Ovary (tissue), 9 donors: Measurements from ENCODE around the gene STXBP4. TPM values are rescaled to one million over a fixed set of nuclear protein-coding genes. Genes with fewer than 3 reads are reported as not detected.

Experiments used
- DNase-seq, 5 donors: peaks; one replicate each; pipeline ENCODE4 v3.0.0-alpha.2; 2019 to 2020
- H3K27ac ChIP-seq, 2 donors: fragments of 200-600 bp; one replicate each; pipeline versions ENCODE4 v1.5.1 to v1.8.0; 2019 to 2022
- H3K27me3 ChIP-seq: fragments of 200-600 bp; one replicate; pipeline ENCODE4 v1.8.0; 2022
- H3K36me3 ChIP-seq: fragments of 200-600 bp; sonication (generic); one replicate; pipeline ENCODE4 v1.5.1; 2019
- H3K4me1 ChIP-seq: one replicate; pipeline ENCODE4 v1.8.1; 2013; ENCODE audit warnings: mild to moderate bottlenecking, moderate library complexity; ENCODE audit not compliant: insufficient read depth
- H3K4me3 ChIP-seq: fragments of 200-600 bp; sonication (generic); one replicate; pipeline ENCODE4 v1.5.1; 2017
- H3K9me3 ChIP-seq, 2 donors: fragments of 200-600 bp in 1 of 2; sonication (generic) in 1 of 2; one replicate each; pipeline versions ENCODE4 v1.5.1 to v1.8.1; 2013 to 2019; ENCODE audit warnings: mild to moderate bottlenecking in 1 of 2, moderate library complexity in 1 of 2
- CTCF ChIP-seq, 3 donors: fragments of 450-650 bp in 2 of 3; fragments of 200-600 bp in 1 of 3; IDR thresholded peaks; one replicate each; pipeline versions ENCODE4 v1.5.1 to v1.8.0; 2016 to 2022; ENCODE audit warnings: antibody characterized with exemption in 3 of 3, mild to moderate bottlenecking in 1 of 3
- EP300 ChIP-seq: sonication (generic); formaldehyde crosslinking; IDR thresholded peaks from one replicate; pipeline ENCODE4 v1.6.1; 2017; ENCODE audit warnings: antibody characterized with exemption
- POLR2A ChIP-seq: fragments of 450-650 bp; IDR thresholded peaks from one replicate; pipeline ENCODE4 v1.6.1; 2017; ENCODE audit warnings: antibody characterized with exemption, mild to moderate bottlenecking, moderate library complexity
- WGBS, 3 donors: extraction: QIAGEN DNeasy Blood & Tissue Kit in 1 of 3; methylation state at CpG; one replicate each; pipeline versions ENCODE4 v1.1.5 to v1.1.7; 2013 to 2017; 5-methylcytosine and 5-hydroxymethylcytosine counted together
- intact Hi-C, 4 donors: fragments of 100-400 bp; cut with DNase I; formaldehyde crosslinking; loops; one replicate each; pipeline versions ENCODE4 v1.11.0 to v1.15.1; 2022 to 2023
- polyA plus RNA-seq, 2 donors: library from polyadenylated mRNA; stranded (reverse); fragments of 200-250 nt in 1 of 2; fragments of 350-450 nt in 1 of 2; fragmentation: Illumina TruSeq in 1 of 2; extraction: RNeasy Lipid Tissue Mini Kit (QIAGEN cat#74804) in 1 of 2; gene quantifications; one replicate each; pipeline ENCODE4 v1.2.3, GENCODE V29; 2013 to 2014
- total RNA-seq, 7 donors: library from RNA; depleted of rRNA in 2 of 7; stranded (reverse); fragments of >200 nt in 2 of 7; fragmentation: NEBNext Ultra II Directional in 3 of 7; extraction: Animal tissue kit (Norgen Biotek cat#: 25700) in 3 of 7; gene quantifications; one replicate each; pipeline versions ENCODE4 v1.1.0 to v1.2.4, GENCODE V29; 2016 to 2023
- donor health status: DM: no; HTN: no; CAD: no; lungs with moderate emphysema.
- donor health status: DM: no; HTN: no; CAD: no.
- donor health status: Bipolar disorder and iron deficiency.
- donor health status: DM: yes; HTN: yes; CAD: no.
- donor health status: DM: no; HTN: no; CAD: no.
- donor health status: DM: yes; HTN: yes; CAD: no.

The STXBP4 gene
- total and polyA plus RNA-seq, 9 donors: 2.4 to 63.1 (median 16.5) TPM

GRCh38 chr17:55063885-55064874 lies 95.6 kb downstream of the STXBP4 start:
- Histone ChIP-seq H3K9me3 (no peaks in the 10 kb centered on the region), H3K4me3 (no peak overlapping the region), H3K27me3 (no peaks in the 10 kb centered on the region), H3K36me3 (no peaks in the 10 kb centered on the region), H3K4me1 (no peaks in the 10 kb centered on the region), H3K27ac (no peak overlapping the region)
- 92 to 94% (median 93%) methylated on average over 16 of the region's 16 CpGs for WGBS, 3 donors
- no peak for DNase-seq
- intact Hi-C loops: no loop called here
- TF ChIP-seq POLR2A (no peak), CTCF (IDR thresholded peaks at IDR 0.05) (no peak), EP300 (no peak)

- H3K27me3 ChIP-seq: no peaks in the 10 kb centered on the region
- WGBS, 3 donors: 31 to 34% (median 34%) methylated on average over 1 of the region's 1 CpG
- no peak for DNase-seq
- H3K4me3 ChIP-seq: no peak overlapping the region
- no peaks in the 10 kb centered on the region for H3K4me1 ChIP-seq
- no peak overlapping the region for H3K27ac ChIP-seq
- no peak for TF ChIP-seq EP300
- TF ChIP-seq CTCF (IDR thresholded peaks at IDR 0.05): no peak
- no peak for TF ChIP-seq POLR2A
- no peaks in the 10 kb centered on the region for H3K9me3 ChIP-seq
- no peaks in the 10 kb centered on the region for H3K36me3 ChIP-seq
- intact Hi-C loops: no loop called here
Observed at GRCh38 chr17:55067697-55068439, 99.3 kb downstream of the STXBP4 start.

- H3K27ac ChIP-seq: no peak overlapping the region
- no peaks in the 10 kb centered on the region for H3K4me1 ChIP-seq
- H3K27me3 ChIP-seq: no peaks in the 10 kb centered on the region
- H3K36me3 ChIP-seq: no peaks in the 10 kb centered on the region
- 46 to 63% (median 57%) methylated on average over 4 of the region's 4 CpGs for WGBS, 3 donors
- intact Hi-C loops: no loop called here
- no peak for DNase-seq
- H3K9me3 ChIP-seq: no peaks in the 10 kb centered on the region
- TF ChIP-seq EP300: no peak
- no peak for TF ChIP-seq CTCF (IDR thresholded peaks at IDR 0.05)
- TF ChIP-seq POLR2A: no peak
- H3K4me3 ChIP-seq: no peak overlapping the region
Observed at GRCh38 chr17:55068862-55069811, 100.6 kb downstream of the STXBP4 start.

- intact Hi-C loops: no loop called here
- H3K4me3 ChIP-seq: no peak overlapping the region
- no peaks in the 10 kb centered on the region for H3K4me1 ChIP-seq
- DNase-seq: no peak
- no peaks in the 10 kb centered on the region for H3K27me3 ChIP-seq
- H3K27ac ChIP-seq: no peak overlapping the region
- H3K9me3 ChIP-seq: no peaks in the 10 kb centered on the region
- TF ChIP-seq CTCF (IDR thresholded peaks at IDR 0.05) (no peak), EP300 (no peak), POLR2A (no peak)
- H3K36me3 ChIP-seq: no peaks in the 10 kb centered on the region
Observed at GRCh38 chr17:55069983-55070529, 101.5 kb downstream of the STXBP4 start.
